ENCODE data around the gene OSBPL10.

Gene OSBPL10

GRCh38 chr3:31767920-31768319 is 213.1 kb downstream of the OSBPL10 start:
- H2AFZ ChIP-seq (ENCODE audit: low read length): no peak overlapping the region
- H3K4me2 ChIP-seq (ENCODE audit: low read length): no peak overlapping the region
- no peaks in the 10 kb centered on the region for H3K9me3 ChIP-seq (ENCODE audit: low read length)
- H3K4me1 ChIP-seq (ENCODE audit: insufficient read depth, low read length, severe bottlenecking): peaks cover 51% of the 10 kb centered on the region
- no peak for TF ChIP-seq EZH2 (IDR thresholded peaks at IDR 0.05; ENCODE audit: borderline replicate concordance, low read length)
- no peaks in the 10 kb centered on the region for H3K9me2 ChIP-seq (ENCODE audit: low read depth, low read length)
- H3K27me3 ChIP-seq (ENCODE audit: insufficient read depth, low read length): no peaks in the 10 kb centered on the region
- peaks cover 5% of the 10 kb centered on the region; the same call in 1 of the 2 replicates for H3K36me3 ChIP-seq (ENCODE audit: insufficient read depth, low read length)
- H3K9ac ChIP-seq (ENCODE audit: low read length): no peak overlapping the region
- H4K20me1 ChIP-seq (ENCODE audit: insufficient read depth, low read length): no peaks in the 10 kb centered on the region
- H3F3A ChIP-seq (ENCODE audit: insufficient read depth, low read length): no peaks in the 10 kb centered on the region
- no peaks in the 10 kb centered on the region for H3K79me2 ChIP-seq (ENCODE audit: insufficient read depth, low read length)
- H3K4me3 ChIP-seq (ENCODE audit: low read depth, low read length, poor library complexity, severe bottlenecking): no peak overlapping the region
- no peak overlapping the region for H3K27ac ChIP-seq (ENCODE audit: low read depth, low read length, poor library complexity, severe bottlenecking)

- H2AFZ ChIP-seq (ENCODE audit: low read length): no peak overlapping the region
- no peaks in the 10 kb centered on the region for H3F3A ChIP-seq (ENCODE audit: insufficient read depth, low read length)
- H3K27ac ChIP-seq (ENCODE audit: low read depth, low read length, poor library complexity, severe bottlenecking): no peak overlapping the region
- no peak for TF ChIP-seq CTCF (IDR thresholded peaks at IDR 0.05; ENCODE audit: low read length)
- TF ChIP-seq EZH2 (IDR thresholded peaks at IDR 0.05; ENCODE audit: borderline replicate concordance, low read length): no peak
- H3K4me2 ChIP-seq (ENCODE audit: low read length): no peak overlapping the region
- no peaks in the 10 kb centered on the region for H3K27me3 ChIP-seq (ENCODE audit: insufficient read depth, low read length)
- H3K9me3 ChIP-seq (ENCODE audit: low read length): no peaks in the 10 kb centered on the region
- H3K79me2 ChIP-seq (ENCODE audit: insufficient read depth, low read length): no peaks in the 10 kb centered on the region
- peaks cover 51% of the 10 kb centered on the region for H3K4me1 ChIP-seq (ENCODE audit: insufficient read depth, low read length, severe bottlenecking)
- H3K9me2 ChIP-seq (ENCODE audit: low read depth, low read length): no peaks in the 10 kb centered on the region
- no peak overlapping the region for H3K4me3 ChIP-seq (ENCODE audit: low read depth, low read length, poor library complexity, severe bottlenecking)
- no peaks in the 10 kb centered on the region for H4K20me1 ChIP-seq (ENCODE audit: insufficient read depth, low read length)
- no peak overlapping the region for H3K9ac ChIP-seq (ENCODE audit: low read length)
- H3K36me3 ChIP-seq (ENCODE audit: insufficient read depth, low read length): peaks cover 5% of the 10 kb centered on the region; the same call in 1 of the 2 replicates
Observed at GRCh38 chr3:31766669-31767068, 214.4 kb downstream of the OSBPL10 start.

- Histone ChIP-seq H3K9ac (ENCODE audit: low read length) (no peak overlapping the region), H3K4me2 (ENCODE audit: low read length) (no peak overlapping the region), H3K9me3 (ENCODE audit: low read length) (no peaks in the 10 kb centered on the region), H3K4me1 (ENCODE audit: insufficient read depth, low read length, severe bottlenecking) (peaks cover 50% of the 10 kb centered on the region), H3K79me2 (ENCODE audit: insufficient read depth, low read length) (no peaks in the 10 kb centered on the region), H3K27ac (ENCODE audit: low read depth, low read length, poor library complexity, severe bottlenecking) (no peak overlapping the region), H4K20me1 (ENCODE audit: insufficient read depth, low read length) (no peaks in the 10 kb centered on the region), H3K36me3 (ENCODE audit: insufficient read depth, low read length) (peaks cover 5% of the 10 kb centered on the region; the same call in 1 of the 2 replicates), H3K9me2 (ENCODE audit: low read depth, low read length) (no peaks in the 10 kb centered on the region), H3K27me3 (ENCODE audit: insufficient read depth, low read length) (no peaks in the 10 kb centered on the region), H3K4me3 (ENCODE audit: low read depth, low read length, poor library complexity, severe bottlenecking) (no peak overlapping the region), H2AFZ (ENCODE audit: low read length) (no peak overlapping the region), H3F3A (ENCODE audit: insufficient read depth, low read length) (no peaks in the 10 kb centered on the region)
- no peak for TF ChIP-seq CTCF (IDR thresholded peaks at IDR 0.05; ENCODE audit: low read length)
- TF ChIP-seq EZH2 (IDR thresholded peaks at IDR 0.05; ENCODE audit: borderline replicate concordance, low read length): no peak
Observed at GRCh38 chr3:31765871-31766270, 215.2 kb downstream of the OSBPL10 start.

- no peaks in the 10 kb centered on the region for H3K79me2 ChIP-seq (ENCODE audit: insufficient read depth, low read length)
- no peak overlapping the region for H3K4me3 ChIP-seq (ENCODE audit: low read depth, low read length, poor library complexity, severe bottlenecking)
- no peak overlapping the region for H3K4me2 ChIP-seq (ENCODE audit: low read length)
- H3K9me3 ChIP-seq (ENCODE audit: low read length): no peaks in the 10 kb centered on the region
- H3K4me1 ChIP-seq (ENCODE audit: insufficient read depth, low read length, severe bottlenecking): peaks cover 55% of the 10 kb centered on the region
- no peak overlapping the region for H3K9ac ChIP-seq (ENCODE audit: low read length)
- no peaks in the 10 kb centered on the region for H3F3A ChIP-seq (ENCODE audit: insufficient read depth, low read length)
- TF ChIP-seq CTCF (IDR thresholded peaks at IDR 0.05; ENCODE audit: low read length) (no peak), EZH2 (IDR thresholded peaks at IDR 0.05; ENCODE audit: borderline replicate concordance, low read length) (no peak)
- H4K20me1 ChIP-seq (ENCODE audit: insufficient read depth, low read length): no peaks in the 10 kb centered on the region
- no peaks in the 10 kb centered on the region for H3K9me2 ChIP-seq (ENCODE audit: low read depth, low read length)
- H3K36me3 ChIP-seq (ENCODE audit: insufficient read depth, low read length): peaks cover 11% of the 10 kb centered on the region; the same call in 1 of the 2 replicates
- no peak overlapping the region for H2AFZ ChIP-seq (ENCODE audit: low read length)
- H3K27me3 ChIP-seq (ENCODE audit: insufficient read depth, low read length): no peaks in the 10 kb centered on the region
- peak overlapping the region; percentile 63 for H3K27ac ChIP-seq (ENCODE audit: low read depth, low read length, poor library complexity, severe bottlenecking)
Observed at GRCh38 chr3:31763731-31764130, 217.3 kb downstream of the OSBPL10 start.

Data from OCI-LY1 (cell line).